A549 (cell line): ENCODE measurements around the gene SERPINE1. TPM values are rescaled to one million over a fixed set of nuclear protein-coding genes. Genes with fewer than 3 reads are reported as not detected.
A peak's percentile ranks its signal among the peaks of the same experiment; 100 is the strongest.

Source experiments
- ATAC-seq, 2 experiments: fragments of 200-7000 bp in 1 of 2; fragments of >200 bp in 1 of 2; cut with Nextera tagmentation in 1 of 2; cut with Tn5 transposase in 1 of 2; 3 replicates each; pipeline versions ENCODE4 v1.8.0 to v1.9.1; 2018 to 2020; ENCODE audit warnings: mild to moderate bottlenecking in 1 of 2, moderate library complexity in 1 of 2
- CTCF ChIA-PET: fragments of 300-600 bp; sonication (Branson Sonifier 250); formaldehyde crosslinking; extraction: SDS; loops from one replicate; lab custom pipeline; 2021; ENCODE audit warnings: antibody characterized with exemption, inconsistent platforms; lab: Yijun Ruan, JAX
- POLR2A ChIA-PET: fragments of 350-600 bp; formaldehyde crosslinking; extraction: SDS; loops from one replicate; lab custom pipeline; 2021; ENCODE audit warnings: antibody characterized with exemption, inconsistent platforms; lab: Yijun Ruan, JAX
- DNase-seq, 2 experiments: peaks; one replicate each; pipeline versions ENCODE4 v3.0.0 to v3.0.0-alpha.2; 2011 to 2016; ENCODE audit warnings: low read depth in 1 of 2, low spot score in 1 of 2
- FAIRE-seq: peaks from 2 replicates; lab custom pipeline; 2011; peaks lifted over from hg19 to GRCh38; lab: Jason Lieb, UNC
- H3K27ac ChIP-seq, 2 experiments: fragments of >200 bp; sonication (Bioruptor Twin); formaldehyde crosslinking; 3 replicates each; pipeline ENCODE4 v1.5.1; 2016 to 2017
- H3K4me1 ChIP-seq: fragments of >200 bp; sonication (Bioruptor Twin); formaldehyde crosslinking; 3 replicates; pipeline ENCODE4 v1.6.1; 2016
- H3K4me2 ChIP-seq: fragments of >200 bp; sonication (Bioruptor Twin); formaldehyde crosslinking; 3 replicates; pipeline ENCODE4 v1.6.1; 2016
- H3K4me3 ChIP-seq: fragments of >200 bp; sonication (Bioruptor Twin); formaldehyde crosslinking; 3 replicates; pipeline ENCODE4 v1.5.1; 2016
- H3K9me3 ChIP-seq: fragments of >200 bp; sonication (Bioruptor Twin); formaldehyde crosslinking; 3 replicates; pipeline ENCODE4 v1.6.1; 2016
- CEBPB ChIP-seq, 2 experiments: fragments of >200 bp in 1 of 2; sonication (Bioruptor Twin) in 1 of 2; formaldehyde crosslinking in 1 of 2; IDR thresholded peaks; 2 replicates each; pipeline ENCODE4 v1.6.1; 2012 to 2016
- EHF ChIP-seq: fragments of 250-450 bp; sonication (Bioruptor Pico); IDR thresholded peaks from 2 replicates; pipeline ENCODE4 v1.5.0; 2020; ENCODE audit warnings: mild to moderate bottlenecking
- EHMT2 ChIP-seq: fragments of 200-600 bp; sonication (generic); IDR thresholded peaks from 2 replicates; pipeline ENCODE4 v1.6.1; 2016; ENCODE audit warnings: antibody characterized with exemption, low read depth, mild to moderate bottlenecking, moderate library complexity
- EP300 ChIP-seq, 2 experiments: fragments of >200 bp; sonication (Bioruptor Twin); formaldehyde crosslinking; IDR thresholded peaks; 2 replicates in 1 of 2; 3 replicates in 1 of 2; pipeline ENCODE4 v1.6.1; 2016 to 2017
- JUN ChIP-seq, 2 experiments: fragments of >200 bp; sonication (Bioruptor Twin); formaldehyde crosslinking; IDR thresholded peaks; 2 replicates in 1 of 2; 3 replicates in 1 of 2; pipeline ENCODE4 v1.6.1; 2016 to 2017
- MAFK ChIP-seq: fragments of 450-650 bp; IDR thresholded peaks from 2 replicates; pipeline ENCODE4 v1.6.1; 2014; ENCODE audit not compliant: partially characterized antibody
- MAZ ChIP-seq: fragments of 150-350 bp; IDR thresholded peaks from 2 replicates; pipeline ENCODE4 v1.6.1; 2014; ENCODE audit warnings: antibody characterized with exemption, low read depth, low read length, borderline replicate concordance
- MYC ChIP-seq: IDR thresholded peaks from 2 replicates; pipeline ENCODE4 v1.6.1; 2012; ENCODE audit warnings: mild to moderate bottlenecking, inconsistent platforms, low read length, improper control_type of control experiment, borderline replicate concordance
- PHF8 ChIP-seq: fragments of 200-600 bp; sonication (generic); IDR thresholded peaks from 2 replicates; pipeline ENCODE4 v1.6.1; 2016; ENCODE audit warnings: low read depth, mild to moderate bottlenecking, antibody characterized with exemption, moderate library complexity, borderline replicate concordance
- RAD21 ChIP-seq, 2 experiments: fragments of >200 bp in 1 of 2; sonication (Bioruptor Twin) in 1 of 2; formaldehyde crosslinking in 1 of 2; IDR thresholded peaks in 1 of 2; conservative IDR thresholded peaks in 1 of 2; 2 replicates in 1 of 2; 3 replicates in 1 of 2; pipeline ENCODE4 v1.6.1; 2012 to 2018; ENCODE audit warnings: inconsistent platforms in 1 of 2
- RNF2 ChIP-seq: fragments of 200-600 bp; sonication (generic); IDR thresholded peaks from 2 replicates; pipeline ENCODE4 v1.6.1; 2016; ENCODE audit warnings: low read depth, mild to moderate bottlenecking, antibody characterized with exemption, moderate library complexity, borderline replicate concordance
- TFCP2L1 ChIP-seq: fragments of 250-450 bp; sonication (Bioruptor Pico); IDR thresholded peaks from 2 replicates; pipeline ENCODE4 v1.5.0; 2021; ENCODE audit warnings: mild to moderate bottlenecking
- ZFP36 ChIP-seq: fragments of 450-650 bp; IDR thresholded peaks from 2 replicates; pipeline ENCODE4 v1.6.1; 2014; ENCODE audit warnings: borderline replicate concordance; ENCODE audit not compliant: partially characterized antibody
- ZNF302 ChIP-seq: fragments of 250-450 bp; sonication (Bioruptor Pico); IDR thresholded peaks from 2 replicates; pipeline ENCODE4 v1.9.0; 2021; ENCODE audit warnings: inconsistent platforms, mild to moderate bottlenecking, moderate library complexity
- whole genome bisulfite sequencing: methylation state at CpG from one replicate; pipeline ENCODE4 v1.1.6; 2017; ENCODE audit errors: missing lambda C conversion rate; 5-methylcytosine and 5-hydroxymethylcytosine counted together
- polyA plus RNA-seq, 4 experiments: library from polyadenylated mRNA; depleted of rRNA in 3 of 4; stranded (reverse); fragments of >200 nt; fragmentation: RNase III in 1 of 4; extraction: RNeasy Plus Mini Kit Qiagen cat#74134 plus additional on column Dnase treatment in 1 of 4; gene quantifications; 2 replicates in 3 of 4; 3 replicates in 1 of 4; pipeline ENCODE4 v1.2.3, GENCODE V29; 2011 to 2017
- TF ChIP-seq, protein P1 (sequence below): fragments of 250-450 bp; sonication (Bioruptor Pico); IDR thresholded peaks from 2 replicates; pipeline ENCODE4 v1.5.0; 2020; ENCODE audit warnings: low read depth, mild to moderate bottlenecking, moderate library complexity
- TF ChIP-seq, protein P2 (sequence below): IDR thresholded peaks from 2 replicates; pipeline ENCODE4 v1.6.1; 2012; ENCODE audit warnings: low read depth, borderline replicate concordance

Gene SERPINE1
- polyA plus RNA-seq, 2 of the 4 experiments (the other 2 are of a cell fraction): 286 to 355 TPM

DNA sequence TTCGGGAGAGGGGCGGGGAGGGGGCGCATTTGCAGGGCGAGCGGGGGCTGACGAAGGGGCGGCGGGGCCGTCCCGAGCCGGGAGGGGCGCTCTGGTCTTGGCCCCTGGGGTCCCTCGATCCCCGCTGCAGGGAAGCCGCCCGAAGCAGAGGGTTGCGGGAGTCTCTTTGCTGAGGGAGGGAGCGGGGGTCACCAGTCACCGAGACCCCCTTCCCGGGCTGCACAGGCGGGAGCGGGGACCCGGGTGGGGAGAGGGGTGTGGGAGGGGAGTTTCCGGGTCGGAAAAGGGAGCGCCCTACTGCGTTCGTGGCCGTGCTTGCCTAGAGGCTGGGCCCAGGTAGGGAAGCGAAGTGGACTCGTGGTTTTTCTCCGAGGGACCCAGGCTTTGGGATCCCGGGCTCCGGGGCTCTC lies 27.8 kb downstream of the SERPINE1 start:
- FAIRE-seq (no peak), DNase-seq (no peak), ATAC-seq (peak; percentile 10 to 62; a peak in 4 of 6 replicates)
- peak overlapping the region; percentile 93 to 100 for H3K27ac ChIP-seq
- POLR2A ChIA-PET: interaction anchor here (0.7 to 1.0 kb wide), 2 partner anchors 13 to 14 kb away, joined by 3 read pairs; no protein-coding TSS in a partner anchor
- 1% methylated on average over 20 of the region's 34 CpGs for WGBS
- H3K4me2 ChIP-seq: peak overlapping the region; percentile 99
- peak overlapping the region; percentile 91 for H3K4me3 ChIP-seq
- CTCF ChIA-PET: interaction anchor here (0.7 to 16.1 kb wide), 8 partner anchors 13 to 710 kb away, joined by 3 to 235 read pairs (median 12); no protein-coding TSS in a partner anchor
- peaks cover 41% of the 10 kb centered on the region for H3K4me1 ChIP-seq
- H3K9me3 ChIP-seq: no peaks in the 10 kb centered on the region
- TF ChIP-seq MYC (no peak), PHF8 (no peak), ZNF302 (CRISPR knock-in tag) (no peak), ZFP36 (no peak), EP300 (IDR thresholded peaks at IDR 0.05) (no peak), JUN (IDR thresholded peaks at IDR 0.05) (peak in 1 of 2 experiments; percentile 60; a peak in 2 of 5 replicates)
- TF ChIP-seq, all 56 proteins: peak for 1

DNA sequence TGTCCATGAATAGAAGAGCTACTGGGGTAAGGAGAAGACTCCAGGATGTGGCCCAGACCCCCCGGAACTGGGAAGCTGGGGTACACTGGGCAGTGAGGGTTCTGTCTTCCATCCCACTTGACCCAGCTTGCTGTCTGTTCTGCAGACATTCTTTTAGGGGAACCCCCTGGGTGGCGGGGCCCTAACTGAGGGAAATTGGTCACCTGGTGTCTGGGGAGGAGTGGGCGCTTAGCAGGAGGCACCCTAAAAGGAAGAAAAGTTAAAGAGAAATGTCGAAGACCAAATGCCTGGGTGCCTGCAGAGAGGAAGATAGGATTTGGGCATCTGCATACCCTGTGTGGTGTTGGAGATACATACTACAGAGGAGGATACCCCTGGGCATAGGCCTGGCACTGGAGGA lies 28.4 kb downstream of the SERPINE1 start:
- 59% methylated on average over 4 of the region's 4 CpGs for WGBS
- peaks cover 47% of the 10 kb centered on the region for H3K4me1 ChIP-seq
- peak overlapping the region; percentile 99 for H3K4me2 ChIP-seq
- ChIA-PET POLR2A (interaction anchor here (0.7 kb wide), 1 partner anchor 15 kb away, joined by 3 read pairs; no protein-coding TSS in a partner anchor), CTCF (interaction anchor here (0.7 to 16.1 kb wide), 8 partner anchors 8 to 711 kb away, joined by 3 to 235 read pairs (median 4); no protein-coding TSS in a partner anchor)
- no peak for ATAC-seq
- peak overlapping the region; percentile 91 for H3K4me3 ChIP-seq
- TF ChIP-seq, protein P1, sequence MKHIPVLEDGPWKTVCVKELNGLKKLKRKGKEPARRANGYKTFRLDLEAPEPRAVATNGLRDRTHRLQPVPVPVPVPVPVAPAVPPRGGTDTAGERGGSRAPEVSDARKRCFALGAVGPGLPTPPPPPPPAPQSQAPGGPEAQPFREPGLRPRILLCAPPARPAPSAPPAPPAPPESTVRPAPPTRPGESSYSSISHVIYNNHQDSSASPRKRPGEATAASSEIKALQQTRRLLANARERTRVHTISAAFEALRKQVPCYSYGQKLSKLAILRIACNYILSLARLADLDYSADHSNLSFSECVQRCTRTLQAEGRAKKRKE: no peak
- no peak for TF ChIP-seq TFCP2L1 (CRISPR knock-in tag)
- TF ChIP-seq EHF (CRISPR knock-in tag): no peak
- TF ChIP-seq, protein P2, sequence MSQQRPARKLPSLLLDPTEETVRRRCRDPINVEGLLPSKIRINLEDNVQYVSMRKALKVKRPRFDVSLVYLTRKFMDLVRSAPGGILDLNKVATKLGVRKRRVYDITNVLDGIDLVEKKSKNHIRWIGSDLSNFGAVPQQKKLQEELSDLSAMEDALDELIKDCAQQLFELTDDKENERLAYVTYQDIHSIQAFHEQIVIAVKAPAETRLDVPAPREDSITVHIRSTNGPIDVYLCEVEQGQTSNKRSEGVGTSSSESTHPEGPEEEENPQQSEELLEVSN: no peak
- TF ChIP-seq EHMT2: no peak
- peak overlapping the region; percentile 93 to 100 for H3K27ac ChIP-seq
- no peak for FAIRE-seq
- no peak for DNase-seq
- no peaks in the 10 kb centered on the region for H3K9me3 ChIP-seq

DNA sequence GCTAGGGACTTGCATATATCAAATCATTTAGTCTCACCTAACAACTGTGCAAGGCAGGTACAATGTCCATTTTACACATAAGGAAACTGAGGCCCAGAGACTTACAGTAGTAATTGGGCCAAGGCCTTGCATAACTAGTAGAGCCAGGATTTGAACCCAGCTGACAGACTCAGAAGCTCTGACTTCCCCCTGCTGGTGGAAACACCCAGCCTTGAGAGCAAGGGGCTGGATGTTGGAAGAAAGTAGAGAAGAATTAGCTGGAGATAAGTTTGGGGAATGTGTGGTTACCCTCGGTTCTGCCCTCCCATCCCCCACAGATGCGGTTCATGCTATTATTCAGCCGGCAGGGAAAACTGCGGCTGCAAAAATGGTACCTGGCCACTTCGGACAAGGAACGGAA lies 29.4 kb downstream of the SERPINE1 start:
- WGBS: 75% methylated on average over 6 of the region's 6 CpGs
- TF ChIP-seq MAZ (no peak), CEBPB (IDR thresholded peaks at IDR 0.05) (0 out of 4 replicates have a peak, but pooled peaks of 1 of the 2 experiments have one; percentile 3), RAD21 (conservative IDR thresholded peaks at IDR 0.05 in 1 of 2, IDR thresholded peaks at IDR 0.05 in 1 of 2) (0 out of 5 replicates have a peak, but pooled peaks of 1 of the 2 experiments have one; percentile 8)
- Histone ChIP-seq H3K4me2 (peak overlapping the region; percentile 99; the same call in 2 of the 3 replicates), H3K4me3 (no peak overlapping the region), H3K4me1 (peaks cover 57% of the 10 kb centered on the region), H3K9me3 (no peaks in the 10 kb centered on the region), H3K27ac (peak overlapping the region in 1 of 2 experiments; percentile 100; a peak in 2 of 6 replicates)
- ChIA-PET CTCF (interaction anchor here (0.8 to 16.1 kb wide), 11 partner anchors 9 to 126 kb away, joined by 3 to 235 read pairs (median 6); no protein-coding TSS in a partner anchor), POLR2A (interaction anchor here (1.6 to 2.0 kb wide), 2 partner anchors 9 to 12 kb away, joined by 4 to 6 read pairs; partner anchors contain the start of gene VGF)
- ATAC-seq (no peak), DNase-seq (no peak), FAIRE-seq (no peak)

DNA sequence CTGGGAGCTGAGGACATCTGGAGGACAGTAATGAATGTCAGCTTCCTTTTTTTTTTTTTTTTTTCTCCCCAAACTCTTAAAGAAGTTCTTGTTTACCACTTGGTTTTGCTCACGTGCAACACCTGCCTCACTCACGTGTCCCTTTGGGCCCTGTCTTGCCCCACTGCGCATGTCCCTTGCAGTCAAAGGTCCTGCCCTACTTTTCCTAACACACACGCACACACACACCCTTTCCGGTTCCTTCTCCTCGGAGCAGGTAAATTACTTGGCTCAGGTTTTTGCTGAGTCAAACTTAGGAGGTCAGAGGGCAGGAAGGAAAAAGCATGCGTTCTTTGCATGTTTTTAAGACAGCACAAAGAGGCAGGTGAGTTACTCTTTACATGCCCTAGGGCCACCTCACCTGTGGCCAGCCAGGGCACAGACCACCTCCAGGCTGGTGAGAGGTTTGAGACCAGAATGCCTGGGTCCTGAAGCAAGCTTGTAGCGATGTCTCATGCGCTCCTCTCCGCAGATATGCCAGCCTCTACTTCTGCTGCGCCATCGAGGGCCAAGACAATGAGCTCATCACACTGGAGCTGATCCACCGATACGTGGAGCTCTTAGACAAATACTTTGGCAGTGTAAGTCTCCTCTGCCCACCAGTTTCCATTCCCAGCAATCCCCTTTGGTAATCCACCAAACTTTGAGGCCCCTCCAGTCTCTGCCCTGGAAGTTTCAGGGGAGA lies 30.1 kb downstream of the SERPINE1 start:
- TF ChIP-seq RNF2: no peak
- TF ChIP-seq MAFK: peak; percentile 60
- peak overlapping the region in 1 of 2 experiments; percentile 43; a peak in 2 of 6 replicates for H3K27ac ChIP-seq
- WGBS: 82% methylated on average over 14 of the region's 14 CpGs
- no peak overlapping the region for H3K4me3 ChIP-seq
- ChIA-PET CTCF (interaction anchor here (0.5 to 16.1 kb wide), 11 partner anchors 10 to 1310 kb away, joined by 3 to 235 read pairs (median 6); no protein-coding TSS in a partner anchor), POLR2A (interaction anchor here (1.6 to 2.0 kb wide), 2 partner anchors 8 to 13 kb away, joined by 4 to 6 read pairs; partner anchors contain the start of gene VGF)
- FAIRE-seq: no peak
- no peaks in the 10 kb centered on the region for H3K9me3 ChIP-seq
- peaks cover 60% of the 10 kb centered on the region for H3K4me1 ChIP-seq
- DNase-seq: no peak
- no peak overlapping the region for H3K4me2 ChIP-seq
- ATAC-seq: no peak
